H1 (cell line): ENCODE data around the gene SNX27. TPM values are rescaled to one million over a fixed set of nuclear protein-coding genes. Genes with fewer than 3 reads are reported as not detected.

Experiments used
- CTCF ChIA-PET: fragments of 300-600 bp; sonication (Branson Sonifier 250); formaldehyde crosslinking; loops from one replicate; lab custom pipeline; 2021; ENCODE audit not compliant: partially characterized antibody; lab: Charles Lee
- POLR2A ChIA-PET: fragments of 300-600 bp; sonication (Branson Sonifier 250); formaldehyde crosslinking; loops from one replicate; lab custom pipeline; 2021; ENCODE audit warnings: inconsistent platforms; ENCODE audit not compliant: partially characterized antibody; lab: Charles Lee
- DNase-seq, 2 experiments: peaks; one replicate each; pipeline versions ENCODE4 v3.0.0 to v3.0.0-alpha.2; 2010 to 2022; ENCODE audit warnings: low spot score in 2 of 2, low read depth in 1 of 2, mixed read lengths in 1 of 2
- FAIRE-seq: peaks from 2 replicates; lab custom pipeline; 2011; peaks lifted over from hg19 to GRCh38; lab: Jason Lieb, UNC
- H2AFZ ChIP-seq: 2 replicates; pipeline ENCODE4 v1.8.1; 2012; ENCODE audit warnings: low read length, inconsistent platforms
- H2AK5ac ChIP-seq: 2 replicates; pipeline ENCODE4 v1.6.1; 2013; ENCODE audit warnings: low read depth, low read length
- H2BK120ac ChIP-seq: replicated peaks from 2 replicates; pipeline ENCODE3; 2013; ENCODE audit warnings: low read depth, low read length, inconsistent platforms
- H2BK12ac ChIP-seq: 2 replicates; pipeline ENCODE4 v1.6.1; 2013; ENCODE audit warnings: low read depth, low read length
- H2BK15ac ChIP-seq: 2 replicates; pipeline ENCODE4 v1.6.1; 2013; ENCODE audit warnings: low read length
- H2BK20ac ChIP-seq: 2 replicates; pipeline ENCODE4 v1.6.1; 2013; ENCODE audit warnings: low read length
- H2BK5ac ChIP-seq: 2 replicates; pipeline ENCODE4 v1.6.1; 2013; ENCODE audit warnings: low read depth, low read length
- H3K14ac ChIP-seq: 2 replicates; pipeline ENCODE4 v1.6.1; 2013; ENCODE audit warnings: inconsistent platforms; ENCODE audit not compliant: insufficient read length
- H3K18ac ChIP-seq: 2 replicates; pipeline ENCODE4 v1.6.1; 2013; ENCODE audit warnings: low read length; ENCODE audit errors: extremely low read depth
- H3K23ac ChIP-seq: 2 replicates; pipeline ENCODE4 v1.6.1; 2013; ENCODE audit warnings: inconsistent platforms; ENCODE audit not compliant: insufficient read length
- H3K23me2 ChIP-seq: 2 replicates; pipeline ENCODE4 v1.6.1; 2013; ENCODE audit warnings: low read depth, low read length
- H3K27ac ChIP-seq: 2 replicates; pipeline ENCODE4 v1.6.1; 2011; ENCODE audit warnings: low read depth, low read length, inconsistent platforms
- H3K27me3 ChIP-seq, 4 experiments: replicated peaks in 1 of 4; 1 replicate in 1 of 4; 2 replicates in 3 of 4; pipeline versions ENCODE4 v1.6.1 to v1.8.1; 2011 to 2013; ENCODE audit warnings: low read length in 3 of 4, mild to moderate bottlenecking in 3 of 4, inconsistent platforms in 2 of 4, mixed read lengths in 2 of 4, moderate library complexity in 1 of 4; ENCODE audit not compliant: control insufficient read depth in 3 of 4, insufficient read depth in 3 of 4; ENCODE audit errors: extremely low read depth in 1 of 4
- H3K36me3 ChIP-seq, 4 experiments: 2 replicates each; pipeline versions ENCODE4 v1.6.1 to v1.8.1; 2011 to 2013; ENCODE audit warnings: mild to moderate bottlenecking in 4 of 4, low read length in 3 of 4, moderate library complexity in 2 of 4, control low read depth in 1 of 4, inconsistent platforms in 1 of 4; ENCODE audit not compliant: insufficient read depth in 4 of 4, control insufficient read depth in 2 of 4
- H3K4ac ChIP-seq: replicated peaks from 2 replicates; pipeline ENCODE3; 2013; ENCODE audit warnings: low read length, low read depth, mixed read lengths, inconsistent platforms; ENCODE audit not compliant: insufficient read length
- H3K4me1 ChIP-seq, 4 experiments: replicated peaks in 1 of 4; 1 replicate in 1 of 4; 2 replicates in 3 of 4; pipeline versions ENCODE4 v1.6.1 to v1.8.1; 2011 to 2013; ENCODE audit warnings: low read length in 3 of 4, inconsistent platforms in 2 of 4, mixed read lengths in 1 of 4; ENCODE audit not compliant: insufficient read depth in 4 of 4, control insufficient read depth in 3 of 4
- H3K4me2 ChIP-seq, 2 experiments: 2 replicates each; pipeline versions ENCODE4 v1.6.1 to v1.8.1; 2011 to 2013; ENCODE audit warnings: low read depth in 2 of 2, low read length in 2 of 2, control low read depth in 1 of 2, inconsistent platforms in 1 of 2, mild to moderate bottlenecking in 1 of 2; ENCODE audit not compliant: insufficient read depth in 1 of 2
- H3K4me3 ChIP-seq, 4 experiments: fragments of 200-600, 300-600 bp in 1 of 4; sonication (generic), shearing (Covaris generic), sonication (Bioruptor Twin) in 1 of 4; 2 replicates each; pipeline versions ENCODE4 v1.5.1 to v1.8.1; 2011 to 2016; ENCODE audit warnings: low read length in 4 of 4, low read depth in 3 of 4, control low read depth in 2 of 4, inconsistent platforms in 2 of 4, mild to moderate bottlenecking in 2 of 4, mixed read lengths in 1 of 4, moderate library complexity in 1 of 4; ENCODE audit not compliant: insufficient read depth in 2 of 4; ENCODE audit errors: extremely low read depth in 1 of 4
- H3K56ac ChIP-seq: replicated peaks from 2 replicates; pipeline ENCODE3; 2013; ENCODE audit warnings: low read depth, mild to moderate bottlenecking, mixed read lengths, low read length, inconsistent platforms; ENCODE audit not compliant: insufficient read length
- H3K79me1 ChIP-seq: 2 replicates; pipeline ENCODE4 v1.6.1; 2013; ENCODE audit warnings: low read depth, low read length, control low read depth
- H3K79me2 ChIP-seq, 2 experiments: 2 replicates each; pipeline versions ENCODE4 v1.6.1 to v1.8.1; 2012 to 2013; ENCODE audit warnings: low read length in 2 of 2, mild to moderate bottlenecking in 2 of 2, inconsistent platforms in 1 of 2; ENCODE audit not compliant: insufficient read depth in 2 of 2, control insufficient read depth in 1 of 2
- H3K9ac ChIP-seq, 4 experiments: replicated peaks in 1 of 4; 1 replicate in 1 of 4; 2 replicates in 3 of 4; pipeline versions ENCODE4 v1.6.1 to v1.8.1; 2011 to 2013; ENCODE audit warnings: low read depth in 3 of 4, low read length in 3 of 4, control low read depth in 2 of 4, mild to moderate bottlenecking in 2 of 4, moderate library complexity in 2 of 4, inconsistent platforms in 1 of 4; ENCODE audit errors: extremely low read depth in 1 of 4
- H3K9me3 ChIP-seq, 2 experiments: 2 replicates each; pipeline versions ENCODE4 v1.6.1 to v1.8.1; 2012 to 2013; ENCODE audit warnings: mild to moderate bottlenecking in 2 of 2, moderate library complexity in 2 of 2, control low read depth in 1 of 2, inconsistent platforms in 1 of 2, low read depth in 1 of 2, low read length in 1 of 2, mixed read lengths in 1 of 2; ENCODE audit not compliant: insufficient read depth in 2 of 2
- H4K20me1 ChIP-seq, 2 experiments: replicated peaks in 1 of 2; 2 replicates each; pipeline versions ENCODE3 to v1.8.1; 2011 to 2013; ENCODE audit warnings: inconsistent platforms in 2 of 2, low read length in 2 of 2, mild to moderate bottlenecking in 1 of 2; ENCODE audit not compliant: insufficient read depth in 2 of 2, control insufficient read depth in 1 of 2
- H4K5ac ChIP-seq: 2 replicates; pipeline ENCODE4 v1.6.1; 2013; ENCODE audit warnings: low read length, low read depth, mixed read lengths, inconsistent platforms; ENCODE audit not compliant: insufficient read length
- H4K8ac ChIP-seq: 2 replicates; pipeline ENCODE4 v1.8.0; 2013; ENCODE audit warnings: mild to moderate bottlenecking, moderate library complexity, low read length, inconsistent platforms; ENCODE audit not compliant: insufficient read depth; ENCODE audit errors: extremely low read depth
- H4K91ac ChIP-seq: replicated peaks from 2 replicates; pipeline ENCODE3; 2013; ENCODE audit warnings: low read length, mixed read lengths, inconsistent platforms; ENCODE audit not compliant: insufficient read length
- CHD1 ChIP-seq: IDR thresholded peaks from 2 replicates; pipeline ENCODE4 v1.6.1; 2012; ENCODE audit warnings: low read depth, low read length, improper control_type of control experiment
- SIX5 ChIP-seq: IDR thresholded peaks from 2 replicates; pipeline ENCODE4 v1.6.1; 2011; ENCODE audit warnings: mild to moderate bottlenecking, low read depth, low read length
- WGBS, 2 experiments: shearing (Covaris generic) in 1 of 2; methylation state at CpG; one replicate each; pipeline versions ENCODE4 v1.1.6 to v1.1.7; 2013 to 2015; ENCODE audit warnings: low lambda C conversion rate in 2 of 2, mixed read lengths in 2 of 2, inconsistent platforms in 1 of 2, low coverage in 1 of 2, missing lambda C conversion rate in 1 of 2; ENCODE audit not compliant: insufficient replicate concordance in 2 of 2, insufficient coverage in 1 of 2, insufficient read length in 1 of 2; ENCODE audit errors: extremely low coverage in 1 of 2, missing lambda C conversion rate in 1 of 2; 5-methylcytosine and 5-hydroxymethylcytosine counted together
- polyA plus RNA-seq, 7 experiments: library from polyadenylated mRNA; depleted of rRNA in 3 of 7; stranded (reverse) in 5 of 7; unstranded in 2 of 7; fragments of >200 nt in 5 of 7; fragments of 200-250 nt in 2 of 7; gene quantifications; 1 replicate in 5 of 7; 2 replicates in 1 of 7; 4 replicates in 1 of 7; pipeline versions ENCODE4 v1.2.1 to v1.2.3, GENCODE V29; 2011 to 2013; ENCODE audit warnings: missing spikeins in 2 of 7, mixed read lengths in 2 of 7
- total RNA-seq: library from RNA; stranded (reverse); fragmentation: NEBNext Ultra II Directional; extraction: Animal tissue kit (Norgen Biotek cat#: 25700); gene quantifications from 2 replicates; pipeline ENCODE4 v1.2.1, GENCODE V29; 2021

Gene SNX27
- total and polyA plus RNA-seq, 2 of the 8 experiments (the other 6 are each of a cell fraction or from before 2014, with no cell fraction given): 23.4 to 65.4 TPM

DNA sequence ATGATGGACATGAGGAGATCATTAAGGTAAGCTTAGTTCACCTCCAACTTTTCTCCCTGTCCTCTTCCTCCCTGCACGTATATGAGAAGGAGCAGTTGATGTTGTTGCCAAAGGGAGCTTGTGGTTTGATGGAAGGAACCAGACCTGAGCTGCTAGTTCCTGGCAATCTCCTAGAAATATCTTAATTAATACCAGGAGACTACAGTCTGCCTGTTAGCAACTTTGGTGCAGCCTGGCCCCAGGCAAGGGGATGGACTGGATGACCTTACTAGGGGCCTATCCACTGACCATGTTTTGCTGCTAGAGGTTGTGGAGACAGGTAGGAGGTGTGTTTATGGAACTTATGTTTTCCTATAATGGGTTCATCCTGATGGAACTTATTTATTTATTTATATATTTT, 49.2 kb upstream of the SNX27 start:
- FAIRE-seq: no peak
- POLR2A ChIA-PET: interaction anchor here (0.5 to 6.6 kb wide), 2 partner anchors 22 to 48 kb away, joined by 3 to 32 read pairs; partner anchors contain the start of gene TUFT1
- WGBS, 2 experiments: 94% methylated on average over 1 of the region's 1 CpG; no CpG with 5 or more reads in 1 of the 2 experiments

More for the DNA sequence above, 49.2 kb upstream of the SNX27 start:
- no peak overlapping the region for H2BK12ac ChIP-seq
- H4K5ac ChIP-seq: no peak overlapping the region
- no peak overlapping the region for H3K4me3 ChIP-seq
- no peak overlapping the region for H3K27ac ChIP-seq
- no peaks in the 10 kb centered on the region; a peak in 1 of 7 replicates for H3K27me3 ChIP-seq
- H3K79me1 ChIP-seq: no peaks in the 10 kb centered on the region
- no peaks in the 10 kb centered on the region for H3K9me3 ChIP-seq
- TF ChIP-seq CHD1: no peak
- TF ChIP-seq SIX5: no peak
- H2BK20ac ChIP-seq: no peak overlapping the region
- no peak overlapping the region for H3K14ac ChIP-seq
- CTCF ChIA-PET: interaction anchor here (0.6 to 1.2 kb wide), 3 partner anchors 10 to 118 kb away, joined by 3 read pairs; no protein-coding TSS in a partner anchor
- H2AFZ ChIP-seq: no peak overlapping the region
- DNase-seq: no peak
- no peak overlapping the region for H3K56ac ChIP-seq
- no peak overlapping the region for H3K4me2 ChIP-seq
- H3K4me1 ChIP-seq: no peaks in the 10 kb centered on the region
- no peak overlapping the region for H3K23ac ChIP-seq
- H3K9ac ChIP-seq: no peak overlapping the region
- H2BK5ac ChIP-seq: no peak overlapping the region
- no peak overlapping the region for H2BK120ac ChIP-seq
- no peaks in the 10 kb centered on the region for H4K20me1 ChIP-seq
- H2BK15ac ChIP-seq: no peak overlapping the region
- no peak overlapping the region for H2AK5ac ChIP-seq
- H3K79me2 ChIP-seq: 0 out of 4 replicates have a peak, but pooled peaks cover 3 to 4% of the 10 kb centered on the region in 2 experiments
- H3K18ac ChIP-seq: no peak overlapping the region
- H4K91ac ChIP-seq: no peak overlapping the region
- H4K8ac ChIP-seq: no peak overlapping the region
- no peaks in the 10 kb centered on the region for H3K23me2 ChIP-seq
- no peak overlapping the region for H3K4ac ChIP-seq
- H3K36me3 ChIP-seq: peaks cover 2 to 21% (median 5%) of the 10 kb centered on the region in 4 experiments; a peak in 4 of 8 replicates
